Measurements from ENCODE around the gene PROM2.

PROM2 gene

DNA sequence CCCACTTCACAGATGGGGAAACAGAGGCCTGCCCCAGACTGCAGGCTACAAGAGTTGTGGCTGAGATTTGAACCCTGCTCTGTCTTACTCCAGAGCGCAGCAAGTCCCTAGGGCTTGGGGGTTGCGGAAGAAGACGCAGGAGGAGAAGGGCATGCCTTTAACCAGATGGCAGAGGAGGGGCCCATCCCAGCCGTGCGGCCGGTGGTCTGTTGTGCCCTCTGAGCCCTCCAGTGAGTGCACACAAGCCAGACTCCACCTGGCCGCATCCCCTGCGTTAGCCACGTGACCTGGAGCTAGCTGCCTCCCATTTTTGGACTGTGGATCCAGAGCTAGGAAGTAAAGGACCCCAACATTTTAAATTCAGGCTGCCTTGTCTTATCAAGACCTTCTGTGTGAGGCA, 25.7 kb downstream of the PROM2 start:
- DNase-seq (ENCODE audit: low read depth), result no peak
- no peak for TF ChIP-seq CTCF (IDR thresholded peaks at IDR 0.05; ENCODE audit: low read length, missing control alignments)
- no peak overlapping the region for H3K4me3 ChIP-seq (replicated peaks; ENCODE audit: low read depth, low read length)

GRCh38 chr2:95300450-95300849, 26.2 kb downstream of the PROM2 start:
- DNase-seq (ENCODE audit: low read depth), result no peak
- TF ChIP-seq CTCF (IDR thresholded peaks at IDR 0.05; ENCODE audit: low read length, missing control alignments), result no peak
- no peak overlapping the region for H3K4me3 ChIP-seq (replicated peaks; ENCODE audit: low read depth, low read length)

GRCh38 chr2:95301186-95301585, 26.9 kb downstream of the PROM2 start:
- no peak for DNase-seq (ENCODE audit: low read depth)
- TF ChIP-seq CTCF (IDR thresholded peaks at IDR 0.05; ENCODE audit: low read length, missing control alignments), result no peak
- H3K4me3 ChIP-seq (replicated peaks; ENCODE audit: low read depth, low read length), result no peak overlapping the region

DNA sequence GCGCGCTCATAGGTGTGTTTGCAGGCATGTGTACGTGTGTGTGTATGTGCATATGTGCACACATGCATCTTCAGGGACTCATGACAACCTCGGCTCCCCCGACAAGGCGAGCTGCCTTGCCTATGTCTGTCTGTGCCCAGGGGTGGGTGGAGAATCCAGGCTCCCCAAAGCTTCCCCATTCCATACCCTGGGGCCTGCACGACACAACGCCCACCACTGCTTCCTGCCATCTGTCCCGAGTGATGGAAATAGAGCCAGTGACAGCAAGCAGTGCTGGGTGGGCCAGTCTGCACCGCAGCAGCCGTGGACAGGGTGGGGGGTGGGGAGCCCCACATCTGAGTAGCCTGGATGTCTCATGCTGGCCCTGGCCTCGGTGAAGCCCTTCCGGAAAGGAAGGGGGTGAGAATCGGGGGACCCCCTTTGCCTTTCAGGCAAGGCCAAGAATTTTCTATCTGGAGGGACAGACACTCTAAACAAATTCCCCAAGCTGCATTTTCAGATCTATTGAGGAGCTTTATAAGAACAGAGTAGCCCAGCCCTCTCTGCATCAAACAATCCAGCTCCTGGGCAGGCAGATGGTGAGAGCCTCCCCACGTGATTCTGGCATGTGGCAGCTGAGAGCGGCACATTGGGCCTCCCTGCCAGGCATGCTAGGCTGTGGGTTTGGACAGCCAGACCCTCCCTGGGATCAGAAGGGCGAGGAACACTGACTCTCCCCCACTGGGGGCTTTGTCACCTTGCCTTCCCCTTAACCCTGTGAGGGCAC, 27.8 kb downstream of the PROM2 start:
- no peak for DNase-seq (ENCODE audit: low read depth)
- TF ChIP-seq CTCF (IDR thresholded peaks at IDR 0.05; ENCODE audit: low read length, missing control alignments), result no peak

GRCh38 chr2:95303191-95303919, 29.1 kb downstream of the PROM2 start:
- H3K4me3 ChIP-seq (replicated peaks; ENCODE audit: low read depth, low read length), result no peak overlapping the region
- no peak for TF ChIP-seq CTCF (IDR thresholded peaks at IDR 0.05; ENCODE audit: low read length, missing control alignments)
- no peak for DNase-seq (ENCODE audit: low read depth)

More for the DNA sequence above, 27.8 kb downstream of the PROM2 start:
- H3K4me3 ChIP-seq (replicated peaks; ENCODE audit: low read depth, low read length), result no peak overlapping the region

DNA sequence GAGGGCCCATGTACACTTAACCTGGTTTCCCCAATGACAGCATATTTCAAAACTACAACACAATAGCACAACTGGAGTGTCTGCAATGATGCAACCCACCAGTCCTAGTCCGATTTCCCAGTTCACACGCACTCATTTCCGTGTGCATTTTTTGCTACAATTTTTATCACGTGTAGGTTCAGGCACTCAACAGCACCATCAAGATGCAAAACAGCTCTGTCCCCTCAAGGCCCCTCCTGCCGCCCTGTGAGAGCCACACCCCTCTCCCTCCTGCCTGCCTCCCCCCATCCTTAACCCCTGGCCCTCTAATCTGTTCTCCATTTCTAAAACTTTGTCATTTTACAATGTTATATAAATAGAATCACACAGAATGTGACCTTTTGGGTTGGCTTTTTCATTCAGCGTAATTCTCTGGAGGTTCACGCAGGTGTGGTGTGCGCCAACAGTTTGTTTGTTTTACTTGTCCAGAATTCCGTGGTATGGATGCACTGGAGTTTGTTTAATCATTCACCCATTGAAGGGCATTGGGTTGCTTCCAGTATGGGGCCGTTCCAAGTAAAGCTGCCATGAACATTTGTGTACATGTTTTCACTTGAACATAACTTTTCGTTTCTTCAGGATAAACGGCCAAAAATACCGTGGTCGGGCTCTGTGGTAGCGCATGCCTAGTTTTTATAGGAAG, 31.3 kb downstream of the PROM2 start:
- peak; percentile 29 for DNase-seq (ENCODE audit: low read depth)
- no peak for TF ChIP-seq CTCF (IDR thresholded peaks at IDR 0.05; ENCODE audit: low read length, missing control alignments)
- no peak overlapping the region for H3K4me3 ChIP-seq (replicated peaks; ENCODE audit: low read depth, low read length)

Measured in fibroblast of pulmonary artery (primary cell).